Islet precursor cell (in vitro differentiated cells): ENCODE results near the gene RNF169.

Experiments
- DNase-seq: peaks from one replicate; pipeline ENCODE4 v3.0.0-alpha.2; 2018

The RNF169 gene, protein sequence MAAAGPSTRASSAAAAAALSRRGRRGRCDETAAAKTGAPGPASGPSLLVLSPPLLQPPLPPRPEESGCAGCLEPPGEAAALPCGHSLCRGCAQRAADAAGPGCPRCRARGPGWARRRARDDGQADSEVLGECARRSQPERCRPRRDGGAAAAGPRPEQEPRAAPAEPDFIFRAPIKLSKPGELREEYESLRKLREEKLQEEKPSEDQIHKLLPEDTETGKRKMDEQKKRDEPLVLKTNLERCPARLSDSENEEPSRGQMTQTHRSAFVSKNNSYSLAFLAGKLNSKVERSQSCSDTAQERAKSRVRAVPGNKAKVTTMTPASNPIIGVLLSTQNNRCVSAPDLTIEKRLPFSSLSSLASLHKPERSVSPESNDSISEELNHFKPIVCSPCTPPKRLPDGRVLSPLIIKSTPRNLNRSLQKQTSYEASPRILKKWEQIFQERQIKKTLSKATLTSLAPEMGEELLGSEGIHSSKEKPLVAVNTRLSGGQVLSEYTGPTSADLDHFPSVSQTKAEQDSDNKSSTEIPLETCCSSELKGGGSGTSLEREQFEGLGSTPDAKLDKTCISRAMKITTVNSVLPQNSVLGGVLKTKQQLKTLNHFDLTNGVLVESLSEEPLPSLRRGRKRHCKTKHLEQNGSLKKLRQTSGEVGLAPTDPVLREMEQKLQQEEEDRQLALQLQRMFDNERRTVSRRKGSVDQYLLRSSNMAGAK

DNA sequence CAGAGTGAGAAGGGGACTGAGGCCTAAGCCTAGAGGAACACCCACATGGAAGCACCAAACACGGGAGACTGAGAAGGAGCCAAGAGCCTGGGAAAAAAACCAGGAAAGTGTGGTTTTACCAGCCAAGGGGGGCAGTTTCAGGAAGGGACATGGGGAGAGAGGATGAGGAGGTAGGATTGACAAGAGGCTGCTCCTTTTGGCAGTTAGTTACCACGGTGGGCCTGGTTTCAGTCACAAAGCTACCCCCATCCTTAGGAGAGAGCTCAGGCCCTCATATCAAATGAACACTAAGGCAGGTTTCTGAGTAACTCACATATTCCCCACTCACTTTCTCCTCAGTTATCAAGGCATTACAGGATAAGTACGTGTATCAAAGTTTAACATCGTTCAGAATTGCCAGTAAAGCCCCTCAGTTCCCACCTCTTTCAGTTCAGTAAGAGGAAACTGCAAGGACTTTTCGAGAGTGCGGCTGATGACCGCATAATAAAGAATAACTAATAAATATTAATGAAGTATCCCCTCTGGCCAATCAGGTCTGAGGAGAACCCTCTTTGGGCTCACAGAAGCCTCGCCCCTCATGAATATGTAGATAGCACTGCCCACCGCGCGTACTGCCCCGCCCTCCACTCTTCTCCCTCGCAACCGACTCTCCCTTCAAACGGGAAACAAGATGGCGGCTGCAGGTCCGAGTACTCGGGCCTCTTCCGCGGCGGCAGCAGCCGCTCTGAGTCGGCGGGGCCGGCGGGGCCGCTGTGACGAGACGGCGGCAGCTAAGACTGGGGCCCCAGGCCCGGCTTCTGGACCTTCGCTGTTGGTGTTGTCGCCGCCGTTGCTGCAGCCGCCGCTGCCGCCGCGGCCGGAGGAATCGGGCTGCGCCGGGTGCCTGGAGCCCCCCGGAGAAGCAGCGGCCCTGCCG is at the start of gene RNF169:
RNF169 (plus strand) TSS at position 639 of the 916 bp plus-strand sequence; CDS start at position 671, 32 bp downstream.
- peak; percentile 97 for DNase-seq

DNA sequence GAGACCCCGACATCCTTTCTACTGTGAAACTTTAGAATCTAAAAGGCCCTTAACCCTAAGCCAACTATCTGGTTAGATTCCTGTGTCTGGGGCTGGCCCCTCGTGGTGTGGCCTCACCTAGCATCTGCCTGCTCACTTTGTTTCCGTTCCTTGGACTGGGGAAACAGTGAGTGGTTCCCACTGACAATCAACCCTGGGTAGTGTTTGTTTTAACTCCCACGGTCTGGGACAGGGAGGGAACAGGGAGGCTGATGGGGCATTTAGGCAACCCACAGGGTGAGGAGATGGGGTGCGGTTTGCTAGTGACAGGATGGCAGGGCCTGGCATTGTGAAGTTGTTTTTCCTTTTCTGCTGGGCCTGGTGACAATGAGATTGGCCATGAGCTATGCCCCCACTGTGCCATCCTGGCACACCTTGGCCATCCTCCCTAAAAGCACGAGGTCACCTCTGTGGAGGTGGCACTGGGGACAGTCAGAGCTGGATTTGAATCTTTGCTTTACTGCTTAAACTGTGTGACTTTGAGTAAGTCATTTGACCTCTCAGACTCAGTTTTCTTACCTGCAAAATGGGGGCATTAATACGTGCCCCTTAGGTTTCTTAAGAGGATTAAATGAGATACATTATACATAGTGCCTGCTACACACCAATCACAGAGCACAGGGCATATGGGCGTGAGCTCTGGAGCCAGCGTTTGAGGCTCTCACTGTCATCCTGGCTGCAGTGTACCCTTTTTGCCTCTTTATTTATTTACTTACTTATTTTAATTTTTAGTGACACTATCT is 48.8 kb upstream of the RNF169 start:
- DNase-seq: no peak

DNA sequence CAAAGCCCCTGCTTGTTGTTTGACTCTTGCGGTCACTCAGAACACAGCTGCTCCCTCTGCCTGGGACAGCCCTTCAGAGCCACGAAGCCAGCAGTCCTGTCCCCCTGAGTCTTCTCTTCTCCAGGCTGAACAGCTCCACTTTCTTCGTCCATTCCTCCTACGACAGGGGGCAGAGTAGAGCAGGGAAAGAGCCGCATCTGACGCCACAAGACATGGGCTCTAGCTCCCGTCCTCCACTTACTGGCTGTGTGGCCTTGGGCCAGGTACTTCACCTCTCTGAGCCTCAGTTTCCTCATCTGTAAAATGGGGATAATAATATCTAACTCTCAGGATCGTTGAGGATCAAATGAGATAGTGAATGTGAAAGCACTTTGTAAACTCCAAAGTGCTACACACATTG is 47.3 kb upstream of the RNF169 start:
- no peak for DNase-seq

DNA sequence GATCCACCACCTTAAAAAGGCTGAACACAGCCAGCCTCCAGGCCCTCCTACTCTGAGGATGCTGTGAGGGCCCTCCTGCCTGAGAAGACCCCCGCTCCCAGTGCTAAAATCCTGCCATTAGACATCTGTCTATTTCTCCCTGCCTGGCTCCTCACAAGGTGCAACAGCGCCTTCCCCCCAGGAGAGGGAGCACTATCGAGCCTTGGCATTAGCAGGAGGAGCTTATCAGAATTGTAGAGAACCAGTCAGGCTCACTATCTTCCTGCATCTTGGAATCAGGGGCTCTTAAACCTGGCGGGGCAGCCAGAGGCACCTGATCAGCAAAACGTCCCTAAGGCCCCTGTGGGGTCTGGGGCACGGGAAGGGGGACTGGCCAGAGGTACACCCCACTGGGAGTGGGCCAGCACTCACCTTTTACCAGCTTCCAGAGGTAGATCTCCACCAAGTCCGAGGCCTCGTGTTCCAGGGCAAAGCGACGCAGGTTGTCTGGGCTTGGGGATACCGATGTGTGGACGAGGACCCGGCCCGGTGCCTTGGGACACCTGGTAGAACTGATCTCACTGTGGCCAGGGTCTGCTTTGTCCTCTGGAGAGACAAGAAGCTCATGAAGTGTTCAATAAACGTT is 46.2 kb upstream of the RNF169 start:
- peak; percentile 88 for DNase-seq

DNA sequence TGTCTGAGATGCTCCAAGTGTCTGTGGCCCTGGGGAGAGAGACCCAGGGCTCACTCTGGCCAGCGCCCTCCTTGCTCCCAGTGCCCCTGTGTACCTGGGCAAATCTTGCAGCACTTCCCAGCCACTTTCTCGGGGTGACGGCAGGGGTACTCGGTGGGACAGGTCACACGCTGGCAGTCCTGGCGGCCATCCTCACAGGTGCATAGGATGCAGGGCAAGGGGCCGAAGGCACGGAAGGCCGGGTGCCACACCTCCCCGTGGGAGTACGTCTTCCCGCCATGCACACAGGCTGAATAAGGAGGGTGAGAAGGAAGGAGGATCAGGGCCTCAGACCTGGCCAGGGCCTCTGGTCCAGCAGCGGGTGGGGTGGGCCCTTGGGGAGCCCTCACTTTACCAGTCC is 45.4 kb upstream of the RNF169 start:
- no peak for DNase-seq

DNA sequence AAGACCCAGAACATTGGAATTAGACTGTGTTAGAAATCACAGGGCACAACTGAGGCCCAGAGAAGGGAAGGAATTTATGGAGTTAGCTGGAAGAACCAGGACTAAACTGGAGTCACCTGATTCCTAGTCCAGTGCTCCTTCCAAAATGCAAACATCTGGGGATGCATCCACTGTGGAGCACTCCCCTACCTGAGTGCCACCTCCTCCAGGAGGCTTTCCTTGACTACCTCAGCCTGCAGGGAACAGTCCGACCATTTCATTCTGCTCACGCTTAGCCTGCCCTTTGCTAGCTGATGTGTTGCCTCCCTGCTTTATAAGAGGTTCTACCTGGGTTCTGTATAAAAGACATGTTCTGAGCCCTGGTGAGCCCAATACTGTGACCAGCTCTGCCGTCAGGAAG is 41.5 kb upstream of the RNF169 start:
- no peak for DNase-seq

DNA sequence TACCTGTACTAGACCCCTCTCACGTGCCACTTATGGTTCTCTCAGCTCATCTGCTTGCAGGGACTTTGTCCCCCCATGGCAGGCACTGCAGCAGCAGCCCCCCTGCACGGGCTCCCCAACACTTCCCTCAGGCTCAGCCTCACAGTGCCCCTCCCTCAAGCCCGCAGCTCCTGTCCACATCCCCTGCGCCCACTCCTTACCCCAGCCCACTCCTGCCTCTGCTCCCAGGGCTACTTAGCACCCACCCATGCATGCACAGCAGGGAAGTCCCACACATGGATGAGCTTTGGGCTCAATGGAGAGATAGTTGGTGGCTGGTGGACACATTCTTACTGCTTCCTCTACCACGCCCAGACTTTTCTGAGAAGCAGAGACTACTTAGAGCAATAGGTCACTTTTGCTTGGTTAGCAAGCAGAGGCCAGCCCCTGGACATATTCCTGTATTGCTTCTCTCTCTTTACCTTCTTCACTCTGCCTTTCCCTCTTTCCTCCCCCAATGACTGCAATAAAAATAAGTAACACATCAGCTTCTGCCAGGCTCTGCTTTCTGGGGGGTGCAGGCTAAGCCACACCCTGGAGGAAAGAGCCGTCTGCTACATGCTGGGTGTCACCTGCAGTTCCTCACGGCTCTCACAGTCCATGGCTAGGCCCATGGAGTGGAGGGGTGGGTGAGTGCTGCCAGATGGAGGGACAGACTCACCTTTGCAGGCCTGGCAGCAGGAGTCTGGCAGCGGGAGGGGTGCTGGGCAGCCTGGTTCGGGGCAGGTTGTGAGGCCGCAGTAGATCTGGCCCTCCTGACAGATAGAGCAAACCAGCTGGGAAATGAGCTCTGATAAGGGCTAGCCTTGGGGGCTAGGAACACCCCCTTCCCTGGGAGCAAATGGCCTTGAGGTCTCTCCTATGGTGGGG is 40.8 kb upstream of the RNF169 start:
- DNase-seq: no peak

DNA sequence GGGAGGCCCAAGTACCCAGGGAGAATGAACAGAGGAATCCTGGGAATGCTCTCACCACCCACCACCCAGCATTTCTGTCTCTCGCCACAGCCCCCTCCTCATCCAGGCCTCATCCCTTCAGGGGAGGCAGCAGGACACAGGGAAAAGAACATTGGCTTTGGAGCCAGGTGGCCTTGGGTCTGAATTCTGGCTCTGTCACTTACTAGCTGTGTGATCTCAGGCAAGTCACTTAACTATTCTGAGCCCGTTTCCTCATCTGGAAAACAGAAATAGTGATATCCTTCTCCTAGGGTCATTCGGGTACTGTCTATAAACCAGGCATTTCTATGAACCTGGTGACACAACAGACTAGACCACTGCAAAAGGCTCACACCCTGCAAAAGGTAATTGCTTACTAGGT is 39.5 kb upstream of the RNF169 start:
- DNase-seq: no peak

DNA sequence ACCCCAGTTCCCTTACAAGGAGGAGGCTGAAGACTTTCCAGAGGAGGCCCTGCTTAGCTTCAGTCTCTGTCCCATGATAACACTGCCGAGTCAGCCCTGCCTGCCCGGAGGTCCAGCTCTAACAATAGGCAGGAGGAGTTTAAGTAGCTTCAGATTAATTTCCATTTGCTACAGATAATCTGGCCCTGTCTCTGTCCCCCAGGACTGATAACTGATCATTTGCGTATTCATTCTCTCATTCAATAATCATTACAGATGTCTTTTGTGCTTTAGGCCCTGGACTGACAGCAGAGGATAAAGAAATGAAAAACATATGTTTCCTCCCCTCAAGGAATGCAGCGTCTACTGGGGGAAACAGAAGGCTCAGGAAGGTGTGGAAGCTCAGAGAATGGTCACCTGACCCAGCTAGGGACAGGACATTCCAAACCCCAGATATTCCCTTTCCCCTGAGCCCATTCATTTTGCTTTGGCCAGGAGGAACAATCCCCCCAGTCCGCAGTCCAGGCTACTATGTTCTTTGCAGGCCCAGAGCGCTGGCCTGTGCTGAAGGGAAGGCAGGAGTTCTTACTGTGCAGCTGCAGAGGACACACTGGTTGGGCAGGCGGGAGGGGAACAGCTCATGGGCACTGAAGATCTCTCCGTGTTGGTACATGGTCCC is 38.2 kb upstream of the RNF169 start:
- DNase-seq: no peak

DNA sequence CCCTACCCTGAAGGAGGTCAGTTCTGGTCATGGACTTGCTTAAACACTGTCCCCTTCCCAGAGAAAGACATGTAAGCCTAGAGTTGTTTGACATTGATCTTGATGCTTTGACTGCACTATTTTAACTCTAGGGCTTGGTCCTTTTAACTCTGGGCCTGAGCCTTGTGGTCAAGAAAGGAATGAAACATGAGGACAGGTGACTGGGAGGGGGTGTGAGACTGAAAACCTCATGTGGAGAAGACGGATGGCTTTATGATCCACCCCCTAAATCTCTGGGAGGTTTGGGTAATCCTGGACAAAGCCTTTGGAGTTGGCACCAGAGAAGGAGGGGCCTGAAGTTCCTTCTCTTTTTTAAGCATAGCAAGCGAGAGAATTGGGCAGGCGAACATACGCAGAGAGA is 35.0 kb upstream of the RNF169 start:
- DNase-seq: no peak

DNA sequence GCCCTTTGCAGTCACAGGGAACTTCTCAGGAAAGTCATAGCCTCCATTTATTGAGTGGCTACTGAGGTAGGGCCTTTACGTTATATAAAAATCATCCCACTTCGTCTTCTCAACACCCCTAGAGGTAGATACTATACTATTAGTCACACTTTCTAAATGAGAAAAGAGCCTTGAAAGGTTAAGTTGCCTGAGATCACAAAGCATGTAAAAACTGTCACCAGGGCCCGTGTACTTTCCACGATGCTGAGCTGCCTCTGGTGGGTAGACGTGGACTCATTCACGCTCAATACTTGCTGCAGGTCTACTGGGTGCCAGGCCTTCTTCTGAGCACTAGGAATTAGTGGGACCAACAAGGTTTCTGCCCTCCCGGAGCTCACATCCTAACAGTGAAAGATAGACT is 33.7 kb upstream of the RNF169 start:
- DNase-seq: no peak

DNA sequence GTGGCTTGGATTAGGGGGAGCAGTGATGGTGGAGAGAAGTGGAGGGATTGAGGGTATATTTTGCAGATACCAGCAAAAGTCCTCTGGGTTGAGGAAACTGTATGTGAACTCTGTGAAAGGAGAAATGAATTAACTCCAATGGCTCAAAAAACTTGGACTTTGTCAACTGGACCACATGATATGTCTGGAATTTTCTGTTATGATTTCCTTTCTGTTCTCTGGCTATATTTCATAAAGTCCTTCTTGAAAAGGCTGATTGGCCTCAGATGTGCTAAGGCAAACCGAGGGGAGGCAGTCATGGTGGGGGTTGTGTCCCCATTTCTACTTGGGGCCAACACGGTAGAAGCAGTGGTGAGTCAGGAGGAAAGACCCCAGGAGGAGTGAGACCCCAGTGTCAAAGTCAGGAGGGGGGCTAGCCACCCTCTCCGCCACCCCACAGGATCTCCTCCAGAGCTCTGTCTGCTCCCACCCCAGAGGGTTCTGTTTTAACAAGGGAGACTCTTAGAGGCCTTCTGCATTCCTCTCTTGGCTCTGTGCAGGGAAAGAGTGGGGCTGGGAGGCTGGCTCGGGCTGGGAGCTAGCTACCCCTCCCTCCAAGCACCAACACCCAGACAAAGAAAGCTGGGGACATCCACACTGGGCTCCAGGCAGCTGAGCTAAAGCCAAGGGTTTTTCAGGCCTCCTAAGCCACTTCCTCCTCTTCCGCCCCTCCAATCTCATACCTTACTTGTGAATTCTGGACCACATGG is 31.3 kb upstream of the RNF169 start:
- no peak for DNase-seq

DNA sequence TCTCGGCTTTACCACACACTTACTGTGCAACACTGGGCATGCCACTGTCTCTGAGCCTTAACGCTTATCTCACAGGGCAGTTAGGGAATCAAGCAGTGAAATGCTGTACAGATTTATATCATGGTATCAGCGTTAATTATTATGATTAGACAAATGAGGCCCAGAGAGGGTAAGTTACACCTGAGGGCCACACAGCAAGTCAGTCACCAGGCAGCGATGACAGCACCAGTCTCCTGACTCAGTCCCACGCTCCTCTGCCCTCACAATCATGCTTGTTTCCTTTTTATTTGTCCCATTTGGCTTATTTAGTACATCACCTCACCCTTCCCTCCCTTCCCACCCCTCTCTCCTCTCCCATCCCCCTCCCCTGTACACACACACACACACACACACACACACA is 29.6 kb upstream of the RNF169 start:
- no peak for DNase-seq

DNA sequence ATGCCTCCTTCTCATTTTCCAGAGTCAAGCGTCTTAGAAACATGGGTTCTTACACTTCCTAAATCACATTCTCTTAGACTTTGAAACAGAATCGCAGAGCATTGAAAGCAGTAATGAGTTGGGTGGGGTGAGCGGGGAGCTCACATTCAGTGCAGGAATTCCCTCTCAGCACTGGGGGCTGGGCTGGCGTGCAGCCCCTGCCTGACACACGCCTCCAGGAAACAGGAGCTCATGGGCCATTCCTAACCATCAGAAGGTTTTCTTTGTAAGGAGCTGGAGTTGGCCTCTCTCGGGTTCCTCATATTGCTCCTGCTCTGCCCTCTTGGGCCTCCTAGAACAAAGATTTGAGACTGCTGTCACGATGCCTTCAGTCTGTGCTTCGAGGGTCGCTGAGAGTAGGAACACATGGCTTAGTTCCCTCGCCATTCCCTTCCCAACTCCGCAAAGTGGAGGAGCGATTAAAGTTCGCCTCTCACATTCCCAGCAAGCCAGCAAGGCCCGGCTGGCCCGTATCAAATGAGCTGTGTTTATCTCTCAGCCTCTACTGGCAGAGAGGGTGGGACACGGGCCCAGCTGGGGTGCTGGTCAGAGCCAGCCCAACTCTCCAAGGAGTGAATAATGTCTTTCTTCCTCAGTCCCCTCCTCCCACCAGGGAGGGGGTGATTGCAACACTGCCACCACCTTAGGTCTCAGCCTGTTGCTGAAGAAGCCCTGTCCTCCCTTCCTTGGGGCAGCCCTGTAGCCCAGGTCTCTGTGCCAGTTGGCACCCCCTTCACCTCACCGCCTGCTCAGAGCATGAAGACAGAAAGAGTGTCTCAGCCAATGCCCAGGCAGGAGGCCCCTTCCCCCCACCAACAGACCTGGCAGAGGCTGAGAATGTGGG is 27.8 kb upstream of the RNF169 start:
- DNase-seq: no peak

DNA sequence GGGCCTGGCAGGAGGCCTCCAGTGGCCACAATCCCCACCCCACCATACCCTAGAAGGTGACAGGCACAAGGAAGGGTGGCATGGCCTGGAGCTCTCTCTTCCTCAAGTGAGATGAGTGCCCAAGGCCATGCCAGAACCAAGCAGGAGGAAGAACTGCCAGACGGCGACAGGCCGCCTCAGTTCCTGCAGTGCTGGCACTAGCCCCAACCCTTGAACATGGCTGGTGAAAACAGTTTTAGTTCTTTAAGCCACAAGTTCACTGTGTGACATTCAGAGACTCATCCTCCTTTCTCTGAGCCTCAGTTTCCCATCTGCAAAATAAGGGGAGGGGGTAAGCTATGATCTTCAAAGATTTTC is 27.2 kb upstream of the RNF169 start:
- DNase-seq: no peak

DNA sequence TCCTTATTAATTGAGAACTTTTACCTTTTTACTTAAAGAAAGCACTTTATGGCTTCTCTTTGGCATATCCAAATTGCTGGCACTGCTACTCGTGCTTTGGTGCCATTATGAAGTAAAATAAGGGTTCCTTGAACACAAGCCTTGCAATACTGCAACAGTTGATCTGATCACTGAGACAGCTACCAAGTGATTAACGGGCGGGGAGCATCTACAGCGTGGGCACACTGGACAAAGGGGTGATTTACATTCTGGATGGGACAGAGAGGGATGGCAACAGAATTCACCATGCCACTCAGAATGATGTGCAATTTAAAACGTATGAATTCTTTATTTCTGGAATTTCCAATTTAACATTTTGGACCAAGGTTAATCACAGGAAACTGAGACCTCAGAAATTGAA is 25.1 kb upstream of the RNF169 start:
- DNase-seq: no peak

DNA sequence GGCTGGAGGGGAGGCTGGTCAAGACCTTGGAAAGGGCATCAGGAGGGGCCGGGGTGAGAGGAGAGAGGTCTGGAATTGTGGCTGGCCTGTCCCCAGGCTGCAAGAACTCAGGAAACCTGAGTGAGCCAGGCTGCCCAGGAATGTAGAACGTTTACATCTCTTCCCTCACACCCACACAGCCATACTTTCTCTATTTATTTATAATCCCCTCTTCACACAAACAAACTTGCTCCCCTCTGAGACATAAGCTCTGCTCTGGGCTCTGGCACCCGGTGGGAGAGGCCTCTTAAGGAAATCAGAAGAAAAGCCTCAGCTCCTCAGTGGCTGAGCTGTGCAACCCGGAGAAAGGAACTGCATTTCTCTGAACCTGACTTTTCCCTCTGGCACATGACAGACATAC is 22.9 kb upstream of the RNF169 start:
- DNase-seq: no peak

DNA sequence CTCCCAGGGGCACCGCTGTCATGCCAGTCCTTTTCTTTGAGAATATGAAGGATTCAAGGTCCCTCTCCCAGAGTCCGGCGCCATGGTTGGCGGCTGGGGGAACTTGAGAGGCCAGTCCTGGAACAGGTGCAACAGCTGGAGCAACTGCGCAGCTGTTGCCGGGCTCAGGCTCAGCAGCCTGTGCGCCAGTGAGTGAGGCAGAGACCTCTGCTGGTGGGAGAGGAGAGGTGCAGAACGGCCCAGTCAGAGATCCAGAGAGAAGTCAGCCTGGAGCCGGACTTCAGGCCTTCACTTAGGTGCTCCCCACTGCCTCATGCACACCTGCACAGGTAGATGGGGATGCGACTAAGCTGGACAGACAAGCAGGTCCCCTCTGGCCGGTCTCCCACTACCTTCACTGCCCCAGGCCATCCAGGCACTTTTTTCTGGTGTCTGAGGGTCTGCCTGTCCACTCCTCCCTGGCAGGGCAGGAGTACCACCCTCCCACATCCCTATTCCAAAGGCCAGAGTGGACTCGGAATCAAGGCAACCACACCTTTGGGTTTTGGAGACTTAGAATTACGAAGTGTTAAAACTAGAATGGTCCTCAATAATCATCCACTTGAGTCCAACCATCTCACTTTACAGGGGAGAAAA is 22.0 kb upstream of the RNF169 start:
- peak; percentile 84 for DNase-seq
